OCI-LY7 (cell line): ENCODE measurements around the gene ALKAL2. TPM values are rescaled to one million over a fixed set of nuclear protein-coding genes. Genes with fewer than 3 reads are reported as not detected.

Experiments
- BruUV-seq: library from RNA; stranded (reverse); fragments of 400-500 nt; replicated peaks from 2 replicates; lab custom pipeline; 2021; lab: Mats Ljungman, UMichigan
- CTCF ChIA-PET: fragments of 300-600 bp; sonication (Branson Sonifier 250); formaldehyde crosslinking; loops from one replicate; lab custom pipeline; 2022; ENCODE audit warnings: antibody characterized with exemption; ENCODE audit not compliant: unreplicated experiment; lab: Charles Lee
- POLR2A ChIA-PET: fragments of 300-600 bp; sonication (Branson Sonifier 250); formaldehyde crosslinking; loops from one replicate; lab custom pipeline; 2022; ENCODE audit warnings: antibody characterized with exemption; lab: Charles Lee
- DNase-seq: peaks from one replicate; pipeline ENCODE4 v3.0.0-alpha.2; 2015; ENCODE audit warnings: low spot score
- H2AFZ ChIP-seq: fragments of 200-600 bp; sonication (generic), shearing (Covaris generic); 2 replicates; pipeline ENCODE4 v1.6.1; 2014; ENCODE audit warnings: mild to moderate bottlenecking, antibody characterized with exemption, low read length, moderate library complexity
- H3K27ac ChIP-seq: fragments of 200-600 bp; sonication (generic); 2 replicates; pipeline ENCODE4 v1.5.1; 2014; ENCODE audit warnings: mixed run types, low read depth, mild to moderate bottlenecking, moderate library complexity, low read length, inconsistent platforms; ENCODE audit not compliant: poor library complexity, severe bottlenecking
- H3K36me3 ChIP-seq: fragments of 200-600 bp; sonication (generic); 2 replicates; pipeline ENCODE4 v1.6.1; 2014; ENCODE audit warnings: mild to moderate bottlenecking, antibody characterized with exemption, low read length, moderate library complexity, mixed read lengths; ENCODE audit not compliant: insufficient read depth
- H3K4me1 ChIP-seq: fragments of 200-600 bp; sonication (generic); 2 replicates; pipeline ENCODE4 v1.5.1; 2014; ENCODE audit warnings: mild to moderate bottlenecking, low read length; ENCODE audit not compliant: insufficient read depth, poor library complexity, severe bottlenecking
- H3K4me2 ChIP-seq: fragments of 200-600 bp; sonication (generic); 2 replicates; pipeline ENCODE4 v1.6.1; 2014; ENCODE audit warnings: mild to moderate bottlenecking, low read length
- H3K4me3 ChIP-seq: fragments of 200-600 bp; sonication (generic); 2 replicates; pipeline ENCODE4 v1.5.1; 2014; ENCODE audit warnings: mild to moderate bottlenecking, low read depth, low read length; ENCODE audit not compliant: poor library complexity, severe bottlenecking
- H3K79me2 ChIP-seq: fragments of 200-600 bp; sonication (generic); 2 replicates; pipeline ENCODE4 v1.6.1; 2016; ENCODE audit warnings: low read depth, mild to moderate bottlenecking, low read length, moderate library complexity, mixed read lengths; ENCODE audit not compliant: insufficient read depth
- H3K9me2 ChIP-seq: fragments of 200-600 bp; sonication (generic); 2 replicates; pipeline ENCODE4 v1.6.1; 2016; ENCODE audit warnings: mild to moderate bottlenecking, low read length, mixed read lengths; ENCODE audit not compliant: insufficient read depth
- H3K9me3 ChIP-seq: fragments of 200-600 bp; sonication (generic); 2 replicates; pipeline ENCODE4 v1.6.1; 2014; ENCODE audit warnings: mild to moderate bottlenecking, mixed run types, low read length, mixed read lengths
- H4K20me1 ChIP-seq: fragments of 200-600 bp; sonication (generic); 2 replicates; pipeline ENCODE4 v1.6.1; 2014; ENCODE audit warnings: mild to moderate bottlenecking, antibody characterized with exemption, low read length, moderate library complexity, mixed read lengths; ENCODE audit not compliant: insufficient read depth
- CTCF ChIP-seq: fragments of 200-600 bp; sonication (generic); conservative IDR thresholded peaks from 2 replicates; pipeline ENCODE4 v1.5.1; 2014; ENCODE audit warnings: mild to moderate bottlenecking, antibody characterized with exemption, low read length, moderate library complexity, mixed read lengths
- EZH2phosphoT487 ChIP-seq: fragments of 200-600 bp; sonication (generic); IDR thresholded peaks from 2 replicates; pipeline ENCODE4 v1.6.1; 2018; ENCODE audit warnings: low read depth, borderline replicate concordance, mild to moderate bottlenecking, mixed run types, antibody characterized with exemption, low read length, moderate library complexity, mixed read lengths
- intact Hi-C: fragments of 100-400 bp; cut with micrococcal nuclease; formaldehyde crosslinking; loops from one replicate; pipeline ENCODE4 v1.10.0; 2022; ENCODE audit not compliant: unreplicated experiment
- total RNA-seq, 2 experiments: library from RNA; depleted of rRNA in 1 of 2; stranded (reverse); fragments of >200 nt in 1 of 2; shearing (Covaris generic) in 1 of 2; gene quantifications; 2 replicates each; pipeline ENCODE4 v1.2.3, GENCODE V29; 2014 to 2022

Gene ALKAL2
- total RNA-seq, 2 experiments from 2014 or later, result not detected

GRCh38 chr2:314561-315336 is 26.9 kb upstream of the ALKAL2 start:
- Histone ChIP-seq H4K20me1 (no peaks in the 10 kb centered on the region), H3K27ac (no peak overlapping the region), H3K4me1 (no peaks in the 10 kb centered on the region), H3K79me2 (no peaks in the 10 kb centered on the region), H3K9me3 (no peaks in the 10 kb centered on the region), H3K9me2 (no peaks in the 10 kb centered on the region), H3K4me3 (no peak overlapping the region), H2AFZ (no peak overlapping the region), H3K36me3 (no peaks in the 10 kb centered on the region), H3K4me2 (no peak overlapping the region)
- ChIA-PET CTCF (no interaction called here), POLR2A (no interaction called here)
- BruUV-seq, result no TSS peak
- DNase-seq, result no peak
- no peak for TF ChIP-seq EZH2phosphoT487
- TF ChIP-seq CTCF, result no peak
- intact Hi-C loops, result no loop called here

GRCh38 chr2:313991-314390 is 26.1 kb upstream of the ALKAL2 start:
- POLR2A ChIA-PET, result no interaction called here
- Histone ChIP-seq H3K4me1 (no peaks in the 10 kb centered on the region), H4K20me1 (no peaks in the 10 kb centered on the region), H3K79me2 (no peaks in the 10 kb centered on the region), H3K4me3 (no peak overlapping the region), H2AFZ (no peak overlapping the region), H3K9me2 (no peaks in the 10 kb centered on the region), H3K4me2 (no peak overlapping the region), H3K9me3 (no peaks in the 10 kb centered on the region), H3K36me3 (no peaks in the 10 kb centered on the region), H3K27ac (no peak overlapping the region)
- intact Hi-C loops, result no loop called here
- no peak for TF ChIP-seq EZH2phosphoT487
- no peak for TF ChIP-seq CTCF
- no TSS peak for BruUV-seq
- CTCF ChIA-PET, result no interaction called here
- no peak for DNase-seq

DNA sequence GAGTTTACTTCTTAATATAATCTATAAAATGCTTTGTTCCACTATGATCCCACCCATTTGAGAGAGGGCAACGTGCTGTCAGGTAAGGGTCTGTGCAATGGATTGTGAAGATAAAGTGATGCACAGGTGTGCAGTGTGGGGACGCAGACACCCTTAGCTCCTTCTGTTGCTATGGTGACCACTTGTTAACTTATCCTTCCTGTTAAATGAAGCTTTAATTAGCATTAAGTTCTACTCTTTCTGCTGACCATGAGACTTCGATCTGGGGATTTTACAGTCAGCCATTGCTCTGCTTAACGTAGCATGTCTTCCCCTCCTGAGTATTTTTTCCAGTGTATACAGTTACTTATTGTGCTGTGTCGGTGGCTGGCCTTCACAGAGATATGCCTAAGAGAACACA is 23.1 kb upstream of the ALKAL2 start:
- no peak overlapping the region for H3K4me3 ChIP-seq
- no peaks in the 10 kb centered on the region for H4K20me1 ChIP-seq
- H3K4me1 ChIP-seq, result no peaks in the 10 kb centered on the region
- TF ChIP-seq EZH2phosphoT487, result no peak
- TF ChIP-seq CTCF, result no peak
- no peak for DNase-seq
- no peak overlapping the region for H3K4me2 ChIP-seq
- H3K79me2 ChIP-seq, result no peaks in the 10 kb centered on the region
- H3K27ac ChIP-seq, result no peak overlapping the region
- BruUV-seq, result no TSS peak
- H3K36me3 ChIP-seq, result no peaks in the 10 kb centered on the region
- POLR2A ChIA-PET, result no interaction called here
- no peak overlapping the region for H2AFZ ChIP-seq
- H3K9me2 ChIP-seq, result no peaks in the 10 kb centered on the region
- no peaks in the 10 kb centered on the region for H3K9me3 ChIP-seq
- intact Hi-C loops, result no loop called here
- CTCF ChIA-PET, result no interaction called here
